Cerebellar nuclear complex (tissue), 1 donor: Measurements from ENCODE around the gene UGGT2.
"Not testable (repeated sequence)": the region's sequence is repeated elsewhere in the genome, so short reads cannot be mapped to it uniquely, and the experiment has no call there.

ENCODE experiments used
- DNase-seq, 2 experiments: peaks; one replicate each; lab custom pipeline; 2025; lab: John Stamatoyannopoulos, UW

Gene UGGT2

GRCh38 chr13:96046449-96047126 is 6.6 kb downstream of the UGGT2 start:
- DNase-seq, result not testable (repeated sequence)

GRCh38 chr13:96044238-96044637 is 9.0 kb downstream of the UGGT2 start:
- DNase-seq, result no peak

- no peak for DNase-seq
These were observed 11.7 kb downstream of the UGGT2 start for GRCh38 chr13:96041326-96042110.

DNA sequence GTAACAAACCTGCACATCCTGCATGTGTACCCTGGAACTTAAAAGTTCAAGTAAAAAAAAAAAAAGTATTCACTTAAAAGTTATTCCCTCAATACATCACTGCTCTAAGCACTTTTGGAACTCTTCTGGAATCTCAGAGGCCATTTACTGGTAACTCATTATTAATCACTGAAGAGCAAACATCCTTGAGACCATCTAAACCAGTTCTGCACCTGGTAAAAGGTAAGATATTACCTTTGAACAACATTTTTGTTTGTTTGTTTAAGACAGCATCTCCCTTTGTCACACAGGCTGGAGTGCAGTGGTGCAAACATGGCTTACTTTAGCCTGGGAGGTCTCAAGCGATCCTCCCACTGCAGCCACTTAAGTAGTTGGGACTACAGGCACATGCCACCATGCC is 16.7 kb downstream of the UGGT2 start:
- no peak for DNase-seq

DNA sequence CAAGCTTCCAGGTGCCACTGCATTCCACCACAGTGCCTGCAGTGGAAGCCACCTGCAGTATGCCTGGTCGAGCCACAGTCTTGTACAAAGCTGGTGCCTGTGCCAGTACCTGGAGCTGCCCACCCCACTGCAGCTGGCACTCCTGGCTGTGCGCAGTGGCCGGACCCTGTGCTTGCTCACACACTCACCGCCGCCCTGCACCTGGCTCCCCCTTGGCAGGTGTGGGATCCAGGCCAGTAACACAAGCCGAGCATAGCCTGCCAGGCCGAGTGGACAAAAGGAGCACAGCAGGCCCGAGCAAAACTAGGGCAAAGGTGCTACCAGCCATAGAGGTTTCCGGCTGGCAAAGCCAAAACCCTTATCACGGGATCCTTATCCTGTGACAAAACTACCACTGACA is 18.5 kb downstream of the UGGT2 start:
- no peak for DNase-seq

DNA sequence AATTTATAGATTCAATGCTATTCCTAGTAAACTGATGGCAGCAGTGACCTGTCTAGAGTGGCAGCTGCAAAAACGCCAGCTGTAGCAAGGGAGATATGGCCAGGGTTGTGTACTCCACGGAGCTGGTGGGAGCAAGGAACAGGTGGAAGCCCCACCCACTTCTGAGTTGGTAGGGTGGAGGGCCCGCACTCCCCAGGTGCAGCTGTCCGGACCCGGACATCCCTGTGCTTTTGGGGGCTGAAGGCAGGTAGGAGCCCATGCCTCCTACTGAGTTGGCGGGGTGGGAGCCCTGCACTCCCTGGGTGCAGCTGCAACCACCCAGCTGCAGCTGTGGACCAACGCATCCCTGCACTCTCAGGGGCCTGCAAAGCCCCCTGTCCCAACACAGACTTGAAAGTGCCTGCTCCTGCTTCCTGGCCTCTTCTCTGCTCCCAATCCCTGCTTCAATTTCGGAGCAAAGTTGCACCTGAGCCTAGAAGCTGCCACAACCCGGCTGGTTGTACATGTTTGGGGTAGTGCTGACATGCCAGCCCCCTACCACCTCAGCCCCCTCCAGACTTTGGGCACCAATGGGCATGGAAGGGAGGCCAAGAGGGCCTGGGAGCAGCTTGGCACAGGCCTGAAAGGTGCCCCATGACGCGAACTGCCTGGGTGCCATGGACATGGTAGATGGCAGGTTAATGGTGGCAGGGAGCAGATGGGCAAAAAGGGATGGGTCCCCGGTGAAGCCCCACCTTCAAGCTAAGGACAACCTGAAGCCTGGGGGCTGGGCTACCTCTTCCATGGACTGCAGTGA is 19.8 kb downstream of the UGGT2 start:
- no peak for DNase-seq

DNA sequence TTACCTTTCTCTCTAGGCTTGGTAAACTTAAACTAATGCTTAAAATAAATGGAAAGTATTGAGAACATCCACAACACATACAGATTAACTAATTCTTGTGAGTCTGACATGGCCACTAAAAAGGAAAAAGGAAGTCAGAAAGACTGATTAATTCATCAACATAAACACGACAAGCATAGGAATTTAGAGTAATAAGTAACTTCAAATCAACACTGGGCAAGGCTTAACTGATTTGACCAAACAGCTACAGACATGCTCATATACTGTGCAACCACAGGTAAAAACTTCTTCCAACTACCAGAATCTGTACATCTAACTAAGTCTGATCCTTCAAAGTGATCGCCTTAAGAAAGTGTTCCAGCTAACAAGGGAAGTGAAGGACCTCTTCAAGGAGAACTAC is 20.5 kb downstream of the UGGT2 start:
- DNase-seq, result no peak

DNA sequence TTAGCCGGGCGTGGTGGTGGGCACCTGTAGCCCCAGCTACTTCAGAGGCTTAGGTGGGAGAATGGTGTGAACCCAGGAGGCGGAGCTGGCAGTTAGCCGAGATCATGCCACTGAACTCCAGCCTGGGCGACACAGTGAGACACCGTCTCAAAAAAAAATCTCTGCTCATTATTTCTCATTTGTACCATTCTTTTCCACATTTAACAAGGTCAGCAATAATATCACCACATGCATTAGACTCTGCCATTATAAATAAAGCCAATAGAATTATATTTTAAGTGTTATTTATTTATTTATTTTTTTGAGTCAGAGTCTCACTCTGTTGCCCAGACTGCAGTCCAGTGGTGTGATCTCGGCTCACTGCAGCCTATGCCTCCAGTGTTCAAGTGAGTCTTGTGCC is 24.2 kb downstream of the UGGT2 start:
- DNase-seq, result no peak

GRCh38 chr13:96027496-96027895 is 25.7 kb downstream of the UGGT2 start:
- DNase-seq, result no peak

GRCh38 chr13:96025283-96025682 is 27.9 kb downstream of the UGGT2 start:
- no peak for DNase-seq

DNA sequence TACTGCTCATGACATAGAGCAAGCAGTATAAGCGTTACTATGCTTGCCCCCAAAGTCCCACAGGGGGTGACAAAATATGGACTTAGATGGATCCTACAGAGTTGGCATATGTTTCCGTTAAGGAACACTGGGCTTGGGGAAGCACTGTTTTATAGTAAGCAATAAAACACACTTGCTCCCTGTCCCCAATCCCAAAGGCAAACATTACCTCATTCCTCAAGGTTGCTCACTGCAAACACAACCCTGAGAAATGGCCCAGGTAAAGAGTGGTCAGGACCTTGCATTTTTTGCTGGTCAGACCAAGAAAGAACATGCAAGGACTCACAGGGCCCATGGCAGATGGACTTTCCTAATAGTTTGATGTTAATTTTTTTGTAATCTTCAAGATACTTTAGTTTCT is 32.3 kb downstream of the UGGT2 start:
- DNase-seq, result no peak

DNA sequence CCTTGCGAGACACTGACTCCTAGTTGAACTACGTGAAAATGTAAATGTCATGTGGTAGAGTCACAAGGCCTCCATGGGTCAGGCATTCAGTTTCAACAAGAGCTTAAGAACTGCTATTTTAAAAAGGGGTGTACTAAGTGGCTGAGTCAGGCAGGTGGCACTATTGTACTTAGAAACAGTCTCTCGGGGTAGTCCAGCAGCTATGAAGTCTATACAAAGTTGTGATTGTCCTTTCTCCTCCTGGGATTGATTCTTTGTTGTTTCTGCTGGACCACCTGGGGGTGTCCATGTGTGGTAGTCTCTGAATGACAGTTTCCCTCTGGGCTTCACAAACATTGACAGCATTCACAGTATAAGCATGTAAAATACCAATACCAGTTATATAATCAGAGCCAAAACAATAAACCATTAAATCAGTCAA is 33.0 kb downstream of the UGGT2 start:
- DNase-seq, result no peak

- no peak for DNase-seq
These were observed 35.1 kb downstream of the UGGT2 start for GRCh38 chr13:96018135-96018534.

DNA sequence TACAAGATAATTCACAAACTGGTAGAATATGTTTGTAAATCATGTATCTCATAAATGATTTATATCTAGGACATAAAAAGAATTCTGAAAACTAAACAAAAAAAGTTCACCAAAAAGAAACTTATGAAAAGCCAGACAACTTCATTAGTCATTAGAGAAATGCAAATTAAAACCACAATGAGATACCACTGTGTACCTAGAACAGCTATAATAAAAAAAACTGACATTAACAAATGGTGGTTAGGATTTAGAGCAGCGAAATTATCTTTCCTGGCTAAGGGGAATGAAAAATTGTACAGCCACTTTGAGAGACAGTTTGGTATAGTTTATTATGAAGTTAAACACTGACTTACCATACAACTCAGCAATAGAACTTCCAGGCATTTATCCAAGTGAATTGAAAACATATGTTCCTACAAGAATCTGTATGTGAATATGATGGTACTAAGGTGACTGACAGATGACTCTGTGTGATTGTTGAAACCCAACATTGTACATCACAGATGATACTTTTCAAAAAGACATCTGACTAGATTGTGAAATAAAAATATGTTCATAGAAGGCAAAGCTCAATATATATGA is 41.8 kb downstream of the UGGT2 start:
- DNase-seq, result no peak

DNA sequence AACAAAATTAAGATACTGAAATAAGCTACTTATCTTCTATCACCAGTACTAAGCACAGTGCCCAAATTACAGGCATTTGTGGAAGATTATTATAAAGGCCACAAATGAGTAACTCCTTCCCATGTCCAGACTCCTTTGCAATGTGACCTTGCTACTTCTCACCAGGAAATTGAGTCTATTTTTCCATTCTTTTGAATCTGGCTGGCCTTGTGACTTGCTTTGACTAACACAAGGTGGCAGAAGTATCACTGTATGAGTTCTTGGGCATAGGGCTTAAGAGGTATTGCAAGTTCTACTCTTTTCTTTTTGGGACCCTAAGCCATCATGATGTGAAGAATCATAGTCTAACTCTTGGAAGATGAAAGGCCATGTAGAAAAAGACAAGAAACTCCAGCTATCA is 49.9 kb downstream of the UGGT2 start:
- DNase-seq, result no peak

- DNase-seq, result no peak
These were observed 50.7 kb downstream of the UGGT2 start for GRCh38 chr13:96002322-96003131.

- DNase-seq, result no peak
These were observed 53.1 kb downstream of the UGGT2 start for GRCh38 chr13:96000069-96000468.

DNA sequence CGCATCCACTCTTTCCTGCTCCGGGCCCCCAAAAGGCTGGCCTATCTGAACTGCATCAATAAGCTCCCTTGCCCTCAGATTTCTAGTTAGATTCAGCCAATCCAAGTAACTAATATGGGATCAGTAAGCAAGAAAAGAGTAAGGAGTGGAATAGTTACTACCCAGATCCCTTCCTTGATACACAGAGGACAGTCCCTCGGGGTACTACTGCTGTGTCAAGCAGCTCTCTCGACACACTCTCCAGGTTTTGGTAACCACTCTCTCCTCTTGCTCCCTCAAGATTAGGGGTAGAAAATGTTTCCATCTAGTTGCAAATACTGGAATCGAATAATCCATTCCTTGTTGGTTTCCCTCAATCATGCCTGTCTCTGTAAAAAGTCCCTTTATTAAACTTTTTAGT is 65.4 kb downstream of the UGGT2 start:
- DNase-seq, result no peak

DNA sequence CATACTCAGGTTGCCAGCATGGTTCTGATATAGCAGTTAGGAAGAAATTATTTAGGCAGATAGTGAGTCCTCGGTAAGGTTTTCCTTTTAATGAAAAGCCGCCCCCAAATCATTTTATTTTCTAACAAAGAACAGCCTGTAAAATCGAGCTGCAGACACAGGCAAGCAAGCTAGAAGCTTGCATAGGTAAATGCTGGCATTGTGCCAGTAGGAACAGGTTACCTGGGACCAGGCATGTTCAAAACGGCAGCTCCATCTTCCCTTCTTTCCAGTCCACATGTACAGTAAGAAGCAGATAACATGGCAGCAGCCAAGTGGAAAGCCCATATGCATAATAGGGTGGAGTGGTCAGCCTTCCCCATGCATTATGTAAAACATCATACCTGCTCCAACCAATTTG is 71.1 kb downstream of the UGGT2 start:
- no peak for DNase-seq

- not testable (repeated sequence) for DNase-seq
These were observed 80.5 kb downstream of the UGGT2 start for GRCh38 chr13:95972651-95973050.

DNA sequence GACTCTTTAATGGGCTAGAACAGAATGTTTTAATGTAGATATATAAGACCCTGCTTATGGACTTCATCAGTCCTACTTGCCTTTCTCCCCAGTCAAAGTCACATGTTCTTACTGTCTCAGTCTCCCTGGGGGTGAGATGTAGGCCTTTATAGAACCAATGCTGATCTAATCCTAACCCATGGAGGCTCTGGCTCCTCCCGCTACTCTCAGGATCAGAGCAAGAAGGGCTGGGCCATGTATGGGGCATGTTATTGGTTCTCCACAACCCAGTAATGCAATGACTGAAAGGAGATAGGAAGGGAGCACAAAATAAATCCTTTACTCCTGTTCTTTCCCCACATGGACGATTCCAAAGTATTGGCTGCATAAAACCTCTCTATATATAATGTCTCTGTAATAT is 82.3 kb downstream of the UGGT2 start:
- no peak for DNase-seq

GRCh38 chr13:95968906-95969305 is 84.3 kb downstream of the UGGT2 start:
- no peak for DNase-seq
